Measurements from ENCODE around the gene DEFB124.

DEFB124 gene

GRCh38 chr20:31500527-31500926, 25.6 kb upstream of the DEFB124 start:
- no peak for DNase-seq (ENCODE audit: low read depth)
- H3K4me3 ChIP-seq (ENCODE audit: low read depth, low read length): no peak overlapping the region
- TF ChIP-seq CTCF (conservative IDR thresholded peaks at IDR 0.05; ENCODE audit: low read depth, low read length): no peak

- no peak for DNase-seq (ENCODE audit: low read depth)
- no peak for TF ChIP-seq CTCF (conservative IDR thresholded peaks at IDR 0.05; ENCODE audit: low read depth, low read length)
- H3K4me3 ChIP-seq (ENCODE audit: low read depth, low read length): no peak overlapping the region
Measured at GRCh38 chr20:31497838-31498540, 23.1 kb upstream of the DEFB124 start.

GRCh38 chr20:31496761-31497295, 21.9 kb upstream of the DEFB124 start:
- no peak for DNase-seq (ENCODE audit: low read depth)
- TF ChIP-seq CTCF (conservative IDR thresholded peaks at IDR 0.05; ENCODE audit: low read depth, low read length): no peak
- no peak overlapping the region for H3K4me3 ChIP-seq (ENCODE audit: low read depth, low read length)

GRCh38 chr20:31494131-31494530, 19.2 kb upstream of the DEFB124 start:
- H3K4me3 ChIP-seq (ENCODE audit: low read depth, low read length): no peak overlapping the region
- TF ChIP-seq CTCF (conservative IDR thresholded peaks at IDR 0.05; ENCODE audit: low read depth, low read length): peak; percentile 67
- DNase-seq (ENCODE audit: low read depth): peak; percentile 62

- H3K4me3 ChIP-seq (ENCODE audit: low read depth, low read length): no peak overlapping the region
- TF ChIP-seq CTCF (conservative IDR thresholded peaks at IDR 0.05; ENCODE audit: low read depth, low read length): no peak
Measured at GRCh38 chr20:31490752-31491151, 15.8 kb upstream of the DEFB124 start.

GRCh38 chr20:31489152-31489551, 14.2 kb upstream of the DEFB124 start:
- TF ChIP-seq CTCF (conservative IDR thresholded peaks at IDR 0.05; ENCODE audit: low read depth, low read length): no peak
- no peak overlapping the region for H3K4me3 ChIP-seq (ENCODE audit: low read depth, low read length)

More at GRCh38 chr20:31490752-31491151, 15.8 kb upstream of the DEFB124 start:
- DNase-seq (ENCODE audit: low read depth): no peak

GRCh38 chr20:31488115-31488514, 13.2 kb upstream of the DEFB124 start:
- H3K4me3 ChIP-seq (ENCODE audit: low read depth, low read length): no peak overlapping the region
- TF ChIP-seq CTCF (conservative IDR thresholded peaks at IDR 0.05; ENCODE audit: low read depth, low read length): no peak
- no peak for DNase-seq (ENCODE audit: low read depth)

More at GRCh38 chr20:31489152-31489551, 14.2 kb upstream of the DEFB124 start:
- DNase-seq (ENCODE audit: low read depth): no peak
